NCI-H345 treated with DMSO at 0.1 percent for 48 hours (cell line): ENCODE data around the gene ADAP1.
"Not testable (repeated sequence)": the region's sequence is repeated elsewhere in the genome, so short reads cannot be mapped to it uniquely, and the experiment has no call there.

Source experiments
- DNase-seq: peaks from one replicate; lab custom pipeline; 2025; ENCODE audit not compliant: unreplicated experiment; lab: John Stamatoyannopoulos, UW

ADAP1 gene

GRCh38 chr7:940599-941408 lies 13.7 kb downstream of the ADAP1 start:
- no peak for DNase-seq

GRCh38 chr7:939843-940242 lies 14.6 kb downstream of the ADAP1 start:
- no peak for DNase-seq

- DNase-seq: no peak
Observed at GRCh38 chr7:938546-939185, 15.8 kb downstream of the ADAP1 start.

GRCh38 chr7:937856-938484 lies 16.5 kb downstream of the ADAP1 start:
- no peak for DNase-seq

GRCh38 chr7:936386-937054 lies 18.0 kb downstream of the ADAP1 start:
- DNase-seq: no peak

GRCh38 chr7:935874-936385 lies 18.6 kb downstream of the ADAP1 start:
- no peak for DNase-seq

GRCh38 chr7:935164-935873 lies 19.2 kb downstream of the ADAP1 start:
- no peak for DNase-seq

GRCh38 chr7:934469-935163 lies 19.9 kb downstream of the ADAP1 start:
- no peak for DNase-seq

GRCh38 chr7:932651-932975 lies 21.9 kb downstream of the ADAP1 start:
- DNase-seq: no peak

- no peak for DNase-seq
Observed at GRCh38 chr7:931871-932650, 22.4 kb downstream of the ADAP1 start.

- no peak for DNase-seq
Observed at GRCh38 chr7:930975-931758, 23.3 kb downstream of the ADAP1 start.

GRCh38 chr7:929311-929711 lies 25.2 kb downstream of the ADAP1 start:
- no peak for DNase-seq

GRCh38 chr7:927031-927671 lies 27.3 kb downstream of the ADAP1 start:
- no peak for DNase-seq

GRCh38 chr7:926061-927030 lies 28.1 kb downstream of the ADAP1 start:
- DNase-seq: no peak

- DNase-seq: no peak
Observed at GRCh38 chr7:925601-926000, 28.9 kb downstream of the ADAP1 start.

GRCh38 chr7:924541-925231 lies 29.8 kb downstream of the ADAP1 start:
- no peak for DNase-seq

GRCh38 chr7:924042-924441 lies 30.4 kb downstream of the ADAP1 start:
- not testable (repeated sequence) for DNase-seq
